Activated T-cell treated with anti-CD3 and anti-CD28 coated beads for 4 hours (primary cell): ENCODE results near the gene CASKIN1.

ENCODE experiments used
- DNase-seq: peaks from one replicate; pipeline ENCODE4 v3.0.0-alpha.2; 2020

Gene CASKIN1

GRCh38 chr16:2173366-2173765, 23.0 kb downstream of the CASKIN1 start:
- no peak for DNase-seq

GRCh38 chr16:2172688-2173335, 23.6 kb downstream of the CASKIN1 start:
- no peak for DNase-seq

- DNase-seq = no peak
Measured at GRCh38 chr16:2171601-2172178, 24.7 kb downstream of the CASKIN1 start.

- DNase-seq = no peak
Measured at GRCh38 chr16:2170587-2171435, 25.6 kb downstream of the CASKIN1 start.

GRCh38 chr16:2170080-2170479, 26.3 kb downstream of the CASKIN1 start:
- DNase-seq = no peak

GRCh38 chr16:2167068-2167638, 29.3 kb downstream of the CASKIN1 start:
- no peak for DNase-seq

- no peak for DNase-seq
Measured at GRCh38 chr16:2166263-2167067, 29.9 kb downstream of the CASKIN1 start.

- no peak for DNase-seq
Measured at GRCh38 chr16:2165861-2166260, 30.5 kb downstream of the CASKIN1 start.

GRCh38 chr16:2163211-2163881, 33.1 kb downstream of the CASKIN1 start:
- DNase-seq = no peak

GRCh38 chr16:2162676-2163118, 33.7 kb downstream of the CASKIN1 start:
- no peak for DNase-seq

GRCh38 chr16:2161911-2162310, 34.5 kb downstream of the CASKIN1 start:
- DNase-seq = no peak

- no peak for DNase-seq
Measured at GRCh38 chr16:2160915-2161551, 35.4 kb downstream of the CASKIN1 start.

- no peak for DNase-seq
Measured at GRCh38 chr16:2159175-2159838, 37.1 kb downstream of the CASKIN1 start.

- DNase-seq = no peak
Measured at GRCh38 chr16:2158262-2158638, 38.2 kb downstream of the CASKIN1 start.

- no peak for DNase-seq
Measured at GRCh38 chr16:2157480-2158261, 38.7 kb downstream of the CASKIN1 start.

- DNase-seq = no peak
Measured at GRCh38 chr16:2156849-2157224, 39.6 kb downstream of the CASKIN1 start.

- no peak for DNase-seq
Measured at GRCh38 chr16:2155977-2156848, 40.2 kb downstream of the CASKIN1 start.

- peak; percentile 91 for DNase-seq
Measured at GRCh38 chr16:2155091-2155950, 41.1 kb downstream of the CASKIN1 start, which contains the start of gene TRAF7. TSS of gene TRAF7 (plus strand) at chr16:2155782. CDS start at chr16:2163921, 8,139 bp downstream.
